ENCODE data around the gene STIM1.
"Not testable (repeated sequence)": the region's sequence is repeated elsewhere in the genome, so short reads cannot be mapped to it uniquely, and the experiment has no call there.

STIM1 gene

DNA sequence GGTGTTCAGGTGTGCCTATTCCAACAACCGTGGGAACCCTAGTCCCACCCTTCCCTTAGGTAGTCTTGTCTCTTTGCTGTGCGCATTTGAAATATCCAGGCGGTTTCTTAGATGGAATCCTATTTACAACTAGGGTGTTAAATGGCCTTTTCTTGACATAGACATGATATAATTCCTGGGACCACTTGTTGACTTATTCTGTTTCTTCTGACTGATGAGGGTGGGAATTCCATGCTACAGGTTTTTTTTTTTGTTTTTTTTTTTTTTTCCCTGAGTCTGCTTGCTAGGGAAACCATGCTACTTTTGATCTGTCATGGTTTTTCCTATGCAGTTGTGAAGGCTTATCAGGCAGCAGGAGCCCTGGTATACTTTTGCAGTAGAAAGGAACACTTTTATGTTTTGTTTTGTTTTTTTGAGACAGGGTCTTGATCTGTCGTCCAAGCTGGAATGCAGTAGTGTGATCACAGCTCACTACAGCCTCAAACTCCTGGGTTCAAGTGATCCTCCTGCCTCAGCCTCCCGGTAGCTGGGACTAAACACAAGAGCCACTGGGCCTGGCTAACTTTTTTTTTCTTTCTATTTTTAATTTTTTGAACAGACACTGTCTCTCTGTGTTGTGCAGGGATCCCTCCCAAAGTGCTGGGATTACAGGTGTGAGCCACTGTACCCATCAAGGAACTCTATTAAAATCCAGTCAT lies 1.5 kb downstream of the STIM1 start:
- no peak for DNase-seq

- no peak for DNase-seq
Observed at GRCh38 chr11:3857628-3858027, 2.2 kb downstream of the STIM1 start.

- DNase-seq = no peak
Observed at GRCh38 chr11:3859373-3859881, 4.0 kb downstream of the STIM1 start.

GRCh38 chr11:3860375-3860774 lies 4.9 kb downstream of the STIM1 start:
- no peak for DNase-seq

- DNase-seq = not testable (repeated sequence)
Observed at GRCh38 chr11:3860898-3861393, 5.5 kb downstream of the STIM1 start.

GRCh38 chr11:3861683-3862082 lies 6.2 kb downstream of the STIM1 start:
- no peak for DNase-seq

DNA sequence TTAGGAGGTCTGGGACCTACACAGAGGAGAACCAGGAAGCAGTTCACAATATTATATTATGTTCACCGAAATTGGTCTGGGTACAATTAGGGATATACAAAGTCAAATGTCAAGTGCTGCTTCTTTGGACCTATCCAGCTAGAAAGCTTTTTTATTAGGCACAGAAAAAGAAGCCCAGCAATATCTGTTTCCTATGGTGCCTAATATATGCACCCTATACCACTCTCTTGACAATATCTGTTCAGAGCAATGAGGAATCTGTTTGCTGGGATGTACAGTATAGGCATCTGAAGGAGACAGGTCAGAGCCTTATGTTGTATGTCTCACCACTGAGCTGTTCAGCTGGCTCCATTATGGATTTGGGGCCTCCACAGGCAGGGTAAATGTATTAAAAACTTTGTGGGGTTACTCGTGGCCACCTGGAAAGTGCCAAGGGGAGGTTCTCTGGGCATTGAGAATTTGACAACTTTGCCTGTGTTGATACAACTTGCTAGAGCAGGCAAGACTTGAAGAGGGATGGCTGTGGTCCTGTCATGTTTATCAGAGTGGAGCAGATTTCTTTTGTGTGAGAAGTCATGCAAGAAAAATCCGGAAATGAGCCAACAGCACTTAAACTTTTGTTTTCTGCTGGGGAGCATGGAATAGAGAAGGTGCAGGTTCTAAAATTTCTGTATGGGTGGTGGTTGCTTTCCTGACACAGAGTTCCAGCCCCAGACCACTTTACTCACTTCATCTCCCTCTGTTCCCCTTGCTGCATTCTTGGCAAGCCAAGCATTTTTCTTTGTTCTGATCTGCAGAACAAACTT lies 10.1 kb downstream of the STIM1 start:
- DNase-seq = no peak

GRCh38 chr11:3866206-3866605 lies 10.7 kb downstream of the STIM1 start:
- no peak for DNase-seq

DNA sequence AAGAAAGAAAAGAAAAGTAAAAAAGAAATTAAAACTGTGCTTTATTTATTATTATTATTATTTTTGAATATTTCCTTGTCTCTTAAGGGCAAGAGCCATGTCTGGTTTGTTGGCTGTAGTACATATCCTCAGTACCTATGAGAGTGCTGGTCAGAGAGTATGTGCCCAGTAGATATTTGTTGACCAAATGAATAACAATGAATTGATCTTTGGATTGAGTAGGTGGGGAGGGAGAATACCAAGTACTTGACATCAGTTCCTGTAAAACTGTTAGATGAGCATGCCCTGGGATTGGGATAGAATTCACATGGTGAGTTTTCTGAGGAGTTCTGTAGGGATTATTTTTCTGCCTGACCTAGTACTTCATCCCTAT lies 11.4 kb downstream of the STIM1 start:
- no peak for DNase-seq

DNA sequence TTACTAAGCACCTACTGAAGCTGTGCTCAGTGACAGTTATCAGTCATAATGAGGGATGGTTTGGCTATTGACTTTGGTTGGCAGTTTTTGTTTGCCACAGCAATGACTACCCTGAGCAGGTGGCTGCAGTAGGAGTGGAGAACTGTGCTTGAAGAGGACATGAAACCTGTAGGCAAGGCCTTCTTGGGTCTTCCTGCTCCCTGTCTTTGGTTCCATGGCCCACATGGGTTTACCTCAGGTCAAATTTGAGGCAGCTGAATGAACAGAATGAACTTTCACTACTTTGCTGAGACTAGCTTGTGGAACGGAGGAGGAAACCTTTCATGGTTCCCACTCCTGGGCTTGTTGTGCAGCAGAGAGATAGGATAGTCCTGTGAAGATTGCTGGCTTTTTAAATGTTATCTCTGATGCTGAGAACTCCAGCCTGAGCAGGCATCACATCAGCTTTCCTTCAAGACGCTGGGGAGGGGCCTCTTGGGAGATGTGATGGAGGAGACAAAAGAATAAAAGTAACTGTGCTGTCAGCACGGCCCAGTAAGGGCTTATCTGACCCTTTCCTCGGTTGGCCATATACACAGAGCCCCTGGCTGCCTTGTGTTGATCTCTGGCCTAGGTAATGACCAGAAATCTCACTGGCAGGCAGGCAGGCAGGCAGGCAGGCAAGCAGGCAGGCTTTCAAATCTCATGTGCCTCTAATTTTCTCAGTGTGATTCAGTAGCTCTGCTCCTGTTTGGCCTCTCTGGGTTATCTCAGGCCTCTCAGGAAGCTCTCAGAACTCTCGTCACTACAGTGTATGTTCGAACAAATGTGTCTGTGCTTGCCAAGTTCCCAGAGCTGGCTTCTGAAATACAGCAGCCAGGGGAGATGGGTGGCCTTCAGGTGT lies 12.0 kb downstream of the STIM1 start:
- DNase-seq = no peak

- DNase-seq = no peak
Observed at GRCh38 chr11:3873712-3874349, 18.4 kb downstream of the STIM1 start.

DNA sequence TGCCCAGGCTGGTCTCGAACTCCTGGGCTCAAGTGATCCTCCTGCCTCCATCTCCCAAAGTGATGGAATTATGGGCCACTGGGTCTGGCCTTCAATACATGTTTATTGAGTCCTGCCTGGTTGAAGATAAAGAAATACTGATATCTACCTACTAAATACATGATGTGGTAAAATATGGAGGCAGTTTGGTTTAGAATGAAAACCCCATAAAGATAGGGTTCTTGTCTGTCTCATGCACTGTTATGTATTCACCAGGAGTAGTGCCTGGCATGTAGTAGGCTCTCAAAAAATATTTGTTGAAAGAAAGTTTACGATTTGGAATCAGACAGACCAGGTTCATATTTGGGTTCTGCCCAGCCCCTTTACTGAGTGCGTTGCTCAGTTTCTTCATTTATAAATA lies 21.1 kb downstream of the STIM1 start:
- DNase-seq = no peak

- no peak for DNase-seq
Observed at GRCh38 chr11:3877364-3878257, 22.1 kb downstream of the STIM1 start.

- no peak for DNase-seq
Observed at GRCh38 chr11:3878258-3878584, 22.8 kb downstream of the STIM1 start.

DNA sequence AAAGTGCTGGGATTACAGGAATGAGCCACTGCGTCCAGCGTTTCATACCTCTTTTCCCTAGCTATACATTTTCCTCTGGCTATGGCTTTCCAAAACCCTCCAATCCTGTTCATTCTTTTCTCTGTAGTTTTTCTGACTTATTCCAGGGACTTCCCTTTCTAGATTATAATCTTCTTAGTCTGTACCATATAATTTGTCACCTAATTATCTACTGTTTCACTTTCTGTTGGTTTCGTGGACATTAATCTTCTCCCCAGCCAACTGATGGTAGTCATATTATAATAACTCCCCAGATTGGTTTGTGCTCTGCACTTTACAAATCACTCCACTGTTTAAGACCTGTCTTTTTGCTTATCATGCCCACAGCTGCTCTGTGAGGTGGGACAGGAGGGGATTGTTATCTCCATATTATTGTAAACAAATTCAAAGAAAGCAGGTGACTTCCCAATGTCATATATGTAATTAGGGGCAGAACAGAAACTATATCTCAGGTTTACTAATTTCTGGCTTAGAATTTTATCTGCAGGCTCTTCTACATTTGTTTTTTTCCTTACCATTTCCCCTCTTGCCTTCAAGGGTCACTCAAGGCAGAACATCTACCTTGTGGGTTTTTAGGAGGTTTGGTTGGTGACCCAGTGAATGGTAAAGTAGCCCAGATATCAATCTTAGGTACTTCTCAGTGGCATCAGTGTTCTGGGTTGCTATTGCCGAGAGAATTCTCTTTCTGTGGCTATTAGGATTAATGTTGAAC lies 23.9 kb downstream of the STIM1 start:
- DNase-seq = no peak

GRCh38 chr11:3879967-3880542 lies 24.6 kb downstream of the STIM1 start:
- no peak for DNase-seq

DNA sequence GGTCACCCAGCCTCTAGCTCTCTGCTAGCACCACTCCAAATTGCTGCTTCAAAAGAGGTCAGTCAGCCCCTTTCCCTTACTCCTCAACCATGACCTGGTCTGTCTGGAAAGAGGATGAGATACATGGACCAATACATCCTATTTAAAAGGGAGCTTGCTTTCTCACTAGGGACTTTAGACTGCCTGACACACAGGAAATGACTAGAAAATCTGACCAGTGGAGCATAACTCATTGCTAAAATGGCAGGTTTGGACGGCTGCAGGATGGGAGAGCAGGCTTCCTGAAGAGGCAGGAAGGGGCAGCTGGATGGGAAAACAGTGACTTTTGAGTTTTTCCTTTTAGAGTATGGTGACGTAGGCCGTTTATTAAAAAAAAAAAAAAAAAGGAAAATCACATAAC lies 25.3 kb downstream of the STIM1 start:
- no peak for DNase-seq

- no peak for DNase-seq
Observed at GRCh38 chr11:3882655-3883054, 27.2 kb downstream of the STIM1 start.

- no peak for DNase-seq
Observed at GRCh38 chr11:3885855-3886254, 30.4 kb downstream of the STIM1 start.

DNA sequence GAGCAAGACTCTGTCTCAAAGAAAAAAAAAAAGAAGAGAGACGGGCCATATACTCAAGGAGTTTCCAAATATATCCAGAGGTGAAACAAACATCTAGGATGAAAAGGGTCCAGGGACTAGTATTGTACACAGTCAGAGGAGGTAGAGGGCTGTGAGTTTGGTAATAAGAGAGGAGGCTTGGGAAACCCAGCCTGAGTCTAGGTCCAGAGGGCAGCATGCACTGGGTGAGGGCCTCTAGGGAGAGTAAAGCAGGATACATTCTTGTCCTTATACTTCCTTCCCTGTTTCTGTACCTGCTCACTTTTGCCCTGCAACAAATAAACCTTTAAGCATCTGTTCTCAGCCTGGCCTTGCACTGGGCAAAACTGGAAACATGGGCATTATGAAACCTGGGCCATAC lies 31.5 kb downstream of the STIM1 start:
- no peak for DNase-seq

- DNase-seq = no peak
Observed at GRCh38 chr11:3888876-3889275, 33.4 kb downstream of the STIM1 start.
